ENCODE data around the gene TCEAL1. TPM values are rescaled to one million over a fixed set of nuclear protein-coding genes. Genes with fewer than 3 reads are reported as not detected.
"Not testable (repeated sequence)": the region's sequence is repeated elsewhere in the genome, so short reads cannot be mapped to it uniquely, and the experiment has no call there.

TCEAL1 gene
- total RNA-seq, 2 donors from 2014 or later: 6.0 to 9.3 TPM

- H3K4me3 Mint-ChIP-seq: no peak overlapping the region
- no peak overlapping the region for H3K27ac Mint-ChIP-seq
- no peak for ATAC-seq (replicated peaks)
- H3K4me1 Mint-ChIP-seq: no peaks in the 10 kb centered on the region
- no peaks in the 10 kb centered on the region for H3K27me3 Mint-ChIP-seq
- H3K9me3 Mint-ChIP-seq: no peaks in the 10 kb centered on the region
- H3K36me3 Mint-ChIP-seq (ENCODE audit: low read depth): no peaks in the 10 kb centered on the region
These were observed 12.9 kb upstream of the TCEAL1 start for GRCh38 chrX:103615781-103616371.

GRCh38 chrX:103616676-103617186 lies 12.0 kb upstream of the TCEAL1 start:
- H3K36me3 Mint-ChIP-seq (ENCODE audit: low read depth): no peaks in the 10 kb centered on the region
- no peaks in the 10 kb centered on the region for H3K9me3 Mint-ChIP-seq
- no peak for ATAC-seq (replicated peaks)
- no peak overlapping the region for H3K27ac Mint-ChIP-seq
- H3K27me3 Mint-ChIP-seq: no peaks in the 10 kb centered on the region
- no peaks in the 10 kb centered on the region for H3K4me1 Mint-ChIP-seq
- no peak overlapping the region for H3K4me3 Mint-ChIP-seq

- Mint-ChIP-seq H3K4me1 (peaks cover 5% of the 10 kb centered on the region), H3K27me3 (no peaks in the 10 kb centered on the region), H3K27ac (no peak overlapping the region), H3K4me3 (no peak overlapping the region), H3K36me3 (ENCODE audit: low read depth) (peaks cover 6% of the 10 kb centered on the region), H3K9me3 (no peaks in the 10 kb centered on the region)
- no peak for ATAC-seq (replicated peaks)
These were observed 4.7 kb upstream of the TCEAL1 start for GRCh38 chrX:103624111-103624510.

DNA sequence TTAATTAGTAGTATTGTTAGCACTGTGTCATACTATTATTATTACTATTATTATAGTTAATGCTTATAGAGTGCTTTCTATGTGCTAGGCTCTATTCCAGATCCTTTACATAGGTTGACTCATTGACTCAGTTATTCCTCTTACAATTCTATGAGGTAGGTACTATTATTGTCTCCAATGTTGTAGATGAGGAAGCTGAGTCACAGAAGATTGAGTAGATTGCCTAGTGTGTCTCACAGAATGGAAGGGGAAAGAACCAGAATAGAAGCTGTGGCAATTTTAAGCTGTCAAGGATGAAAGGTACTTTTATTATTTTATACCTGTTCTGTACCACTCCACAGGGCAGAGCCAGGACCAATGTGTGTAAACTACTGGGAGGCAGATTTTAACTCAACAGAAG lies 1.9 kb upstream of the TCEAL1 start:
- Mint-ChIP-seq H3K4me1 (peaks cover 12% of the 10 kb centered on the region), H3K9me3 (no peaks in the 10 kb centered on the region), H3K27ac (peak overlapping the region; percentile 44), H3K27me3 (no peaks in the 10 kb centered on the region), H3K36me3 (ENCODE audit: low read depth) (peaks cover 6% of the 10 kb centered on the region), H3K4me3 (peak overlapping the region; percentile 52)
- ATAC-seq (replicated peaks): peak; percentile 64

GRCh38 chrX:103629318-103630170 lies 769 bp downstream of the TCEAL1 start:
- ATAC-seq (replicated peaks): peak; percentile 59
- Mint-ChIP-seq H3K36me3 (ENCODE audit: low read depth) (peaks cover 6% of the 10 kb centered on the region), H3K27me3 (no peaks in the 10 kb centered on the region), H3K4me1 (peaks cover 12% of the 10 kb centered on the region), H3K4me3 (peak overlapping the region; percentile 83), H3K27ac (peak overlapping the region; percentile 79), H3K9me3 (no peaks in the 10 kb centered on the region)

- Mint-ChIP-seq H3K4me1 (peaks cover 12% of the 10 kb centered on the region), H3K4me3 (peak overlapping the region; percentile 83), H3K36me3 (ENCODE audit: low read depth) (peaks cover 6% of the 10 kb centered on the region), H3K9me3 (no peaks in the 10 kb centered on the region), H3K27ac (peak overlapping the region; percentile 79), H3K27me3 (no peaks in the 10 kb centered on the region)
- no peak for ATAC-seq (replicated peaks)
These were observed 1.4 kb downstream of the TCEAL1 start for GRCh38 chrX:103630171-103630511.

DNA sequence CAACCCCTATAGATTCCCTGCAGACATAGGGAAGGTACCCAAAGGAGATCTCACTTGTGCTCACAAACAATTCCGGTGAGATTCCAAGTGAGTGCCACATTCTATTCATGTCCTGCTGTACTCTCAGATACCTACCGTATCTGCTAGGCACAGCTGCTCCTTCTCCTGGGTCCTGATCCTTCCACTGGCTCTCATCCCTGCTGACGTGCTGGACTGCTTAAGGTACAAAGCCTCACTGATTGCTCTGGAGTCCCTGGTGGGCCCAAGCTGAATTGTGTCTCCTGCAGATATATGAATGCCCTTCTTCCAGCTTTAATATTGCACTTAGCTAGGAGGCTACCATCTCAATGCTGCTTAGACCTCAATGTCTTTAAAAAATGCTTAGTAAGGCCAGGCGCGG lies 2.4 kb downstream of the TCEAL1 start:
- ATAC-seq (replicated peaks): no peak
- peaks cover 12% of the 10 kb centered on the region for H3K4me1 Mint-ChIP-seq
- H3K27ac Mint-ChIP-seq: no peak overlapping the region
- H3K36me3 Mint-ChIP-seq (ENCODE audit: low read depth): peaks cover 6% of the 10 kb centered on the region
- no peaks in the 10 kb centered on the region for H3K9me3 Mint-ChIP-seq
- no peaks in the 10 kb centered on the region for H3K27me3 Mint-ChIP-seq
- no peak overlapping the region for H3K4me3 Mint-ChIP-seq

- H3K27me3 Mint-ChIP-seq: no peaks in the 10 kb centered on the region
- no peaks in the 10 kb centered on the region for H3K9me3 Mint-ChIP-seq
- H3K4me3 Mint-ChIP-seq: no peak overlapping the region
- no peak overlapping the region for H3K27ac Mint-ChIP-seq
- ATAC-seq (replicated peaks): no peak
- no peaks in the 10 kb centered on the region for H3K36me3 Mint-ChIP-seq (ENCODE audit: low read depth)
- H3K4me1 Mint-ChIP-seq: no peaks in the 10 kb centered on the region
These were observed 6.7 kb downstream of the TCEAL1 start for GRCh38 chrX:103635436-103635835.

DNA sequence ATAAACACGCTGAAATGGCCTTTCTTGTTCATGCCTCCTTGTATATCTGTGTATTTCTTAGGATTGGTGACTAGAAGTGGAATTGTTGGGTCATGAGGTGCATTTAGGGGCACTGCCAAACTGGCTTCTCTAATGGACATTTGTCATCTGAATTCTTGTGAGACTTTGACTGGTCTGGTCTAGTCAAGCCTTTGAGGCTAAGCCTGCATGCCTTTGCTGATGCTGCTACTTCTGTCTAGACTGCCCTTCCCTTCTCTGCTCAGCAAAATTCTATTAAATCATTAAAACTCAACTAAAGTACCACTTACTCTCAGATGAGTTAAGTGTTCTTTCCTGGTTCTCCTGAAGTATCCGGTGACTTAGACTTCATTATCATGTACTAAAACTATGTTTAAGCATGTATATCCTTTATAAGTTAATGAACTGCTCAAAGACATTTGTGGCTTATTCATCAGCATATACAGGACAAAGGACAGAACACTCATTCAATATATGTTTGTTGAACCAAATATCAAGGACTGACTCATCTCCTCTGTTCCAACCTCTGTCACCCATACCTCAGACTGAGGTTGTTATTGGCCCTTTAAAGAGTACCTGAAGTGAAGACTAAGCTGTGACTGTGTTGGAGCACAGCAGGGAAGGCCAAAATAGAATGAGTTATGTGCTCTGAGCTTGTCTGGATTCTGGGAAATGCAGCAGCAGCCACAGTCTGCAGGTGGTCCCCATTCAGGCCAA lies 9.0 kb downstream of the TCEAL1 start:
- peak; percentile 42 for ATAC-seq (replicated peaks)
- Mint-ChIP-seq H3K27me3 (peaks cover 2% of the 10 kb centered on the region), H3K4me1 (no peaks in the 10 kb centered on the region), H3K4me3 (no peak overlapping the region), H3K36me3 (ENCODE audit: low read depth) (no peaks in the 10 kb centered on the region), H3K9me3 (no peaks in the 10 kb centered on the region), H3K27ac (no peak overlapping the region)

DNA sequence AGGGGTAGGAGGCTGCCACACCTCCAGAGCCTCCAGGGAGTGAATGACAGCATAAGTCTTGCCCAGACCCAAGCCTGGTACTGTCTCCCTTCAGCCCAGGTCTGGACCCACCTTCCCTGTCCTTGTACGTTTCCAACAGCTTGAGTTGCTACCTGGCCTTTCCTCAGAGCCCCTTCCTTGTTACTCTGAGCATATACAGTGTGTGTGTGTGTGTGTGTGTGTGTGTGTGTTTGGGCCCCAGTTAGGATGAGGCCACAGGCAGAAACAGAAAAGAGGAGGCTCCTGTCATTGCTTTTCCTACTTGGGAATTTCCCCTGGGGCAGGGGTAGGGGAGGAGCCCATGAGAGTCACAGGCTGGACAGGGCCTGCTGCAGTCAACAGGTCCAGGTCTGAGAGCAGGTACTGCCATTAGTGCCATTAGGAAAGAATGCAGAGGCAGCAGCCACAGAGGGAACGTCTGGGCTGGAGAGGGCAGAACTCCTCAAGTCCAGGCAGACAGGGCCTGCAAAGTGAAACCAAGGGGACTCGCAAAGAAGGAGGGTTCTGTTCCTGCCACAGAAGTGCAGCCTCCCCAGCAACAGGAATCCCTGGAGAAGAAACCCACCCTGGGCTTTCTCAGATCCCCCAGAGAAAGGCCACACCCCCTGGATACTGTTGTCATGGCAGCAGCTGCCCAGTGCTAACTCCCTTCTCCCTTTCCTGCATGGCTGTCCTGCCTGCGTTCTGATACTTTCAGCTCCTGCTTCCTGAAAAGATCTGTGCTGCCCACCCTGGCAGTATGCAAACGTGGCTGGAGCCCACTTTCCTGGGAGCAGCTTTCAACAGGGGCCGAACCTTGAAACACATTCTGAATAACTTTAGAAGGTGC lies 9.9 kb downstream of the TCEAL1 start:
- H3K9me3 Mint-ChIP-seq; H3K4me3 Mint-ChIP-seq; H3K27ac Mint-ChIP-seq; H3K4me1 Mint-ChIP-seq; ATAC-seq (replicated peaks); H3K36me3 Mint-ChIP-seq (ENCODE audit: low read depth); H3K27me3 Mint-ChIP-seq: not testable (repeated sequence)

- Mint-ChIP-seq H3K27ac (no peak overlapping the region), H3K4me3 (no peak overlapping the region), H3K27me3 (peaks cover 5% of the 10 kb centered on the region), H3K4me1 (no peaks in the 10 kb centered on the region), H3K36me3 (ENCODE audit: low read depth) (no peaks in the 10 kb centered on the region), H3K9me3 (no peaks in the 10 kb centered on the region)
- ATAC-seq (replicated peaks): no peak
These were observed 11.8 kb downstream of the TCEAL1 start for GRCh38 chrX:103640401-103641155.

DNA sequence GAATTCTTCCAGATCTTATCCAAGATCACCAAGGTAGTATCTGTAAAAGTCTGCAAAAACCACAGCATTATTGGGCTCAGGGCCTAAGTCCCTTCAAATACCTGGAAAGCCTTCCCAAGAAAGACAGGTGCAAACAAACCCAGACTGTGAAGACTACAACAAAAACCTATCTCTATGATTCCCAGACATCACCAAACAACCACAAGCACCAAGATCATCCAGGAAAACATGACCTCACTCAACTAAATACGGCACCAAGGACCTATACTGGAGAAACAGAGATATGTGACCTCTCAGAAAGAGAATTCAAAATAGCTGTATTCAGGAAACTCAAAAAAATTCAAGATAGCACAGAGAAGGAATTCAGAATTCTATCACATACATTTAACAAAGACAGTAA lies 15.3 kb downstream of the TCEAL1 start:
- H3K4me1 Mint-ChIP-seq: no peaks in the 10 kb centered on the region
- no peak overlapping the region for H3K4me3 Mint-ChIP-seq
- H3K36me3 Mint-ChIP-seq (ENCODE audit: low read depth): no peaks in the 10 kb centered on the region
- H3K27ac Mint-ChIP-seq: no peak overlapping the region
- H3K27me3 Mint-ChIP-seq: peaks cover 5% of the 10 kb centered on the region
- no peak for ATAC-seq (replicated peaks)
- no peaks in the 10 kb centered on the region for H3K9me3 Mint-ChIP-seq

DNA sequence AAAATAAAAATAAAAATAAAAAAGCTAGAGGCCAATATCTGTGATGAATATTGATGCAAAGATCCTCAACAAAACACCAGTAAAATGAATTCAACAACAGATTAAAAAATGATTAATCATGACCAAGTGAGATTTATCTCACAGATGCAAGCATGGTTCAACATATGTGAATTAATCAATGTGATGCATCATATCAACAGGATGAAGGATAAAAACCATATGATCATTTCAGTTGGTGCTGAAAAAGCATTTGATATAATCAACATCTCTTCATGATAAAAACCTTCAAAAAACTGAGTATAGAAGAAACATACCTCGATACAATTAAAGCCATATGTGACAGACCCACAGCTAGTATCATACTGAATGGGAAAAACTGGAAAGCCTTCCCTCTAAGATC lies 18.9 kb downstream of the TCEAL1 start:
- Mint-ChIP-seq H3K4me1 (no peaks in the 10 kb centered on the region), H3K4me3 (no peak overlapping the region), H3K27me3 (peaks cover 3% of the 10 kb centered on the region), H3K9me3 (no peaks in the 10 kb centered on the region), H3K36me3 (ENCODE audit: low read depth) (no peaks in the 10 kb centered on the region), H3K27ac (no peak overlapping the region)
- no peak for ATAC-seq (replicated peaks)

All from activated T-helper 17 cell treated with anti-CD3 and anti-CD28 coated beads, Interleukin-2, amount 50 U/mL, for 72 hours (primary cell).